Measurements from ENCODE around the gene KCNE3.

- TF ChIP-seq POLR2AphosphoS5 (IDR thresholded peaks at IDR 0.05; ENCODE audit: low read depth, low read length) (no peak), TAF1 (IDR thresholded peaks at IDR 0.05; ENCODE audit: borderline replicate concordance, insufficient read depth, low read length) (no peak), SIN3A (IDR thresholded peaks at IDR 0.05; ENCODE audit: borderline replicate concordance, insufficient read depth, low read length) (no peak), REST (IDR thresholded peaks at IDR 0.05; ENCODE audit: insufficient read depth in 1 of 2, low read depth in 2 of 2, low read length in 2 of 2) (no peak), FOXP2 (optimal IDR thresholded peaks at IDR 0.05; ENCODE audit: borderline replicate concordance, extremely low read depth, extremely low read length, insufficient read depth) (no peak)
These were observed 4.5 kb upstream of the KCNE3 start for GRCh38 chr11:74471668-74472429.

Data from PFSK-1 (cell line).